ENCODE measurements around the gene ERBB2.
A peak's percentile ranks its signal among the peaks of the same experiment; 100 is the strongest.

The ERBB2 gene

GRCh38 chr17:39699818-39700147 is at the start of gene ERBB2:
Gene ERBB2 (plus strand): TSS chr17:39700064. CDS start chr17:39700239, 175 bp downstream.
- DNase-seq (ENCODE audit: low spot score) (peak; percentile 49), FAIRE-seq (peak; percentile 58)

GRCh38 chr17:39650121-39650579 is 49.7 kb upstream of the ERBB2 start:
- peak; percentile 80 for DNase-seq (ENCODE audit: low spot score)
- peak; percentile 69 for FAIRE-seq

- DNase-seq (ENCODE audit: low spot score) (no peak), FAIRE-seq (no peak)
Measured at GRCh38 chr17:39651923-39652586, 47.8 kb upstream of the ERBB2 start.

- DNase-seq (ENCODE audit: low spot score) (no peak), FAIRE-seq (no peak)
Measured at GRCh38 chr17:39652587-39653315, 47.1 kb upstream of the ERBB2 start.

GRCh38 chr17:39653316-39653661 is 46.6 kb upstream of the ERBB2 start:
- FAIRE-seq (no peak), DNase-seq (ENCODE audit: low spot score) (no peak)

- FAIRE-seq (no peak), DNase-seq (ENCODE audit: low spot score) (peak; percentile 21)
Measured at GRCh38 chr17:39653662-39654331, 46.1 kb upstream of the ERBB2 start.

- FAIRE-seq (no peak), DNase-seq (ENCODE audit: low spot score) (no peak)
Measured at GRCh38 chr17:39655105-39655504, 44.8 kb upstream of the ERBB2 start.

GRCh38 chr17:39658346-39658745 is 41.5 kb upstream of the ERBB2 start:
- no peak for FAIRE-seq
- no peak for DNase-seq (ENCODE audit: low spot score)

- no peak for FAIRE-seq
- DNase-seq (ENCODE audit: low spot score), result no peak
Measured at GRCh38 chr17:39658760-39659159, 41.1 kb upstream of the ERBB2 start.

- DNase-seq (ENCODE audit: low spot score), result no peak
- FAIRE-seq, result no peak
Measured at GRCh38 chr17:39659279-39660010, 40.4 kb upstream of the ERBB2 start.

- FAIRE-seq, result no peak
- DNase-seq (ENCODE audit: low spot score), result no peak
Measured at GRCh38 chr17:39660011-39660360, 39.9 kb upstream of the ERBB2 start.

- FAIRE-seq, result no peak
- DNase-seq (ENCODE audit: low spot score), result no peak
Measured at GRCh38 chr17:39660397-39661385, 39.2 kb upstream of the ERBB2 start.

- FAIRE-seq (no peak), DNase-seq (ENCODE audit: low spot score) (no peak)
Measured at GRCh38 chr17:39661744-39662541, 37.9 kb upstream of the ERBB2 start.

GRCh38 chr17:39662551-39663339 is 37.1 kb upstream of the ERBB2 start:
- DNase-seq (ENCODE audit: low spot score) (no peak), FAIRE-seq (no peak)

- FAIRE-seq (no peak), DNase-seq (ENCODE audit: low spot score) (no peak)
Measured at GRCh38 chr17:39663340-39663687, 36.5 kb upstream of the ERBB2 start.

- FAIRE-seq, result no peak
Measured at GRCh38 chr17:39663688-39664580, 35.9 kb upstream of the ERBB2 start.

GRCh38 chr17:39664581-39665561 is 35.0 kb upstream of the ERBB2 start, which contains the start of gene TCAP:
Gene TCAP (plus strand): TSS chr17:39665349. CDS start chr17:39665360, 11 bp downstream.
- DNase-seq (ENCODE audit: low spot score) (no peak), FAIRE-seq (no peak)

More at GRCh38 chr17:39663688-39664580, 35.9 kb upstream of the ERBB2 start:
- DNase-seq (ENCODE audit: low spot score), result no peak
